ENCODE results near the gene WDTC1. TPM values are rescaled to one million over a fixed set of nuclear protein-coding genes. Genes with fewer than 3 reads are reported as not detected.

WDTC1 gene
- total and polyA plus RNA-seq, 2 of the 13 experiments (the other 11 are each of a cell fraction or from before 2014, with no cell fraction given) = 5.5 TPM

- TF ChIP-seq ZNF782 (CRISPR knock-in tag; IDR thresholded peaks at IDR 0.05; ENCODE audit: borderline replicate concordance) (no peak), ZNF337 (CRISPR knock-in tag; IDR thresholded peaks at IDR 0.05; ENCODE audit: borderline replicate concordance, low read depth) (no peak), MNT (IDR thresholded peaks at IDR 0.05) (no peak), DPF2 (CRISPR knock-in tag; IDR thresholded peaks at IDR 0.05; ENCODE audit: borderline replicate concordance, low read depth) (no peak), DMAP1 (CRISPR knock-in tag; IDR thresholded peaks at IDR 0.05) (peak; percentile 74), IRX3 (CRISPR knock-in tag; IDR thresholded peaks at IDR 0.05; ENCODE audit: borderline replicate concordance, low read depth) (no peak; the same call in 1 of the 2 replicates), NCOA2 (CRISPR knock-in tag; IDR thresholded peaks at IDR 0.05) (no peak), HOMEZ (CRISPR knock-in tag; IDR thresholded peaks at IDR 0.05; ENCODE audit: low read depth) (no peak), MATR3 (CRISPR knock-in tag; IDR thresholded peaks at IDR 0.05) (no peak), CSRNP1 (CRISPR knock-in tag; IDR thresholded peaks at IDR 0.05) (peak; percentile 81; the same call in 1 of the 2 replicates), KDM1A (CRISPR knock-in tag; IDR thresholded peaks at IDR 0.05) (no peak), JDP2 (CRISPR knock-in tag; IDR thresholded peaks at IDR 0.05; ENCODE audit: borderline replicate concordance) (no peak), EEA1 (CRISPR knock-in tag; IDR thresholded peaks at IDR 0.05; ENCODE audit: borderline replicate concordance) (0 out of 2 replicates have a peak, but pooled peaks have one; percentile 12), PRDM10 (CRISPR knock-in tag; IDR thresholded peaks at IDR 0.05; ENCODE audit: low read depth) (peak; percentile 71; the same call in 1 of the 2 replicates), ATF7-NPFF (CRISPR knock-in tag; IDR thresholded peaks at IDR 0.05; ENCODE audit: low read depth) (0 out of 2 replicates have a peak, but pooled peaks have one; percentile 53), TFDP1 (CRISPR knock-in tag; IDR thresholded peaks at IDR 0.05; ENCODE audit: borderline replicate concordance) (peak; percentile 42; the same call in 1 of the 2 replicates), ZNF570 (CRISPR knock-in tag; IDR thresholded peaks at IDR 0.05; ENCODE audit: borderline replicate concordance) (no peak), NR2F6 (IDR thresholded peaks at IDR 0.05) (no peak), NR2F6 (CRISPR knock-in tag; IDR thresholded peaks at IDR 0.05) (peak; percentile 35), THAP11 (CRISPR knock-in tag; IDR thresholded peaks at IDR 0.05) (0 out of 2 replicates have a peak, but pooled peaks have one; percentile 26)
Observed at GRCh38 chr1:27342778-27343638, 108.6 kb downstream of the WDTC1 start (continued).
